ENCODE data around the gene HLCS.

- TF ChIP-seq CTCF (IDR thresholded peaks at IDR 0.05; ENCODE audit: poor library complexity) (no peak), EZH2 (IDR thresholded peaks at IDR 0.05; ENCODE audit: borderline replicate concordance) (no peak), EZH2phosphoT487 (IDR thresholded peaks at IDR 0.05; ENCODE audit: low read depth, severe bottlenecking, unreplicated experiment) (no peak)
Measured at GRCh38 chr21:36820176-36821031, 146.1 kb downstream of the HLCS start.
